K562 (cell line): ENCODE measurements around the gene CLIC5. TPM values are rescaled to one million over a fixed set of nuclear protein-coding genes. Genes with fewer than 3 reads are reported as not detected.

ENCODE experiments used
- ATAC-seq: fragments of 200-7000 bp; cut with Tn5 transposase; 3 replicates; pipeline ENCODE4 v1.9.1; 2020; ENCODE audit warnings: moderate library complexity
- BruUV-seq: library from RNA; stranded (reverse); fragments of 400-500 nt; replicated peaks from 2 replicates; lab custom pipeline; 2021; lab: Mats Ljungman, UMichigan
- CTCF ChIA-PET: fragments of 300-600 bp; formaldehyde crosslinking; extraction: SDS; loops from one replicate; lab custom pipeline; 2021; ENCODE audit warnings: low intra/inter-chr PET ratio; lab: Yijun Ruan, JAX
- POLR2A ChIA-PET: fragments of 300-600, 350-650 bp; sonication (Branson Sonifier 250); formaldehyde crosslinking; extraction: SDS; loops from one replicate; lab custom pipeline; 2021; ENCODE audit warnings: antibody characterized with exemption, inconsistent platforms; lab: Yijun Ruan, JAX
- DNase-seq, 4 experiments: peaks; one replicate each; pipeline versions ENCODE4 v3.0.0 to v3.0.0-alpha.2; 2011 to 2018; ENCODE audit warnings: low spot score in 3 of 4, mixed read lengths in 3 of 4; ENCODE audit errors: extremely low read depth in 1 of 4
- FAIRE-seq: peaks from 2 replicates; lab custom pipeline; 2011; peaks lifted over from hg19 to GRCh38; lab: Jason Lieb, UNC
- H2AFZ ChIP-seq: 2 replicates; pipeline ENCODE4 v1.6.0; 2011; ENCODE audit warnings: low read depth, low read length, control low read depth, inconsistent platforms
- H3K27ac ChIP-seq: fragments of 200-600 bp; 3 replicates; pipeline ENCODE4 v1.8.0; 2011; ENCODE audit warnings: low read depth, mild to moderate bottlenecking, control low read depth, inconsistent platforms, low read length, moderate library complexity, mixed read lengths; ENCODE audit errors: extremely low read depth
- H3K27me3 ChIP-seq, 2 experiments: fragments of 300-600 bp in 1 of 2; 2 replicates in 1 of 2; 3 replicates in 1 of 2; pipeline versions ENCODE4 v1.6.0 to v1.8.0; 2011; ENCODE audit warnings: inconsistent platforms in 2 of 2, low read length in 2 of 2, mild to moderate bottlenecking in 1 of 2, mixed read lengths in 1 of 2, moderate library complexity in 1 of 2; ENCODE audit not compliant: control insufficient read depth in 2 of 2, insufficient read depth in 2 of 2
- H3K36me3 ChIP-seq: fragments of 300-600 bp; 3 replicates; pipeline ENCODE4 v1.8.0; 2011; ENCODE audit warnings: mild to moderate bottlenecking, low read length, inconsistent platforms; ENCODE audit not compliant: control insufficient read depth, insufficient read depth
- H3K4me1 ChIP-seq, 2 experiments: fragments of 200-600 bp in 1 of 2; replicated peaks in 1 of 2; 2 replicates in 1 of 2; 3 replicates in 1 of 2; pipeline versions ENCODE4 v1.5.1 to v1.8.0; 2011; ENCODE audit warnings: inconsistent platforms in 2 of 2, low read length in 2 of 2, mild to moderate bottlenecking in 1 of 2, mixed read lengths in 1 of 2, moderate library complexity in 1 of 2; ENCODE audit not compliant: control insufficient read depth in 2 of 2, insufficient read depth in 2 of 2
- H3K4me2 ChIP-seq: 2 replicates; pipeline ENCODE4 v1.6.1; 2011; ENCODE audit warnings: low read length, control low read depth, inconsistent platforms, mixed read lengths; ENCODE audit not compliant: insufficient read depth
- H3K4me3 ChIP-seq: fragments of 200-600 bp; sonication (generic), shearing (Covaris generic); 2 replicates; pipeline ENCODE4 v1.5.1; 2016; ENCODE audit warnings: control low read depth, inconsistent platforms
- H3K79me2 ChIP-seq: fragments of 200-600 bp; 3 replicates; pipeline ENCODE4 v1.8.0; 2011; ENCODE audit warnings: low read length, inconsistent platforms; ENCODE audit not compliant: control insufficient read depth, insufficient read depth
- H3K9ac ChIP-seq, 2 experiments: 2 replicates each; pipeline versions ENCODE4 v1.6.0 to v1.6.1; 2011; ENCODE audit warnings: low read depth in 2 of 2, low read length in 2 of 2, control low read depth in 1 of 2, inconsistent platforms in 1 of 2, mild to moderate bottlenecking in 1 of 2, mixed read lengths in 1 of 2; ENCODE audit not compliant: insufficient read depth in 1 of 2
- H3K9me1 ChIP-seq: one replicate; pipeline ENCODE4 v1.6.0; 2011; ENCODE audit warnings: inconsistent platforms, mild to moderate bottlenecking, low read length, moderate library complexity; ENCODE audit not compliant: control insufficient read depth, insufficient read depth
- H3K9me3 ChIP-seq: replicated peaks from 2 replicates; pipeline ENCODE4 v1.5.1; 2011; ENCODE audit warnings: low read depth, low read length, inconsistent platforms; ENCODE audit not compliant: control insufficient read depth, insufficient read depth
- H4K20me1 ChIP-seq: replicated peaks from 2 replicates; pipeline ENCODE4 v1.6.1; 2011; ENCODE audit warnings: low read length, inconsistent platforms, mixed read lengths; ENCODE audit not compliant: control insufficient read depth, insufficient read depth
- HDAC6 ChIP-seq: IDR thresholded peaks from 2 replicates; pipeline ENCODE4 v1.6.1; 2012; ENCODE audit warnings: low read depth, mild to moderate bottlenecking, control low read depth, inconsistent platforms, low read length, moderate library complexity
- MEIS2 ChIP-seq: fragments of 450-650 bp; IDR thresholded peaks from 2 replicates; pipeline ENCODE4 v1.6.1; 2014; ENCODE audit warnings: mild to moderate bottlenecking; ENCODE audit not compliant: partially characterized antibody
- PCBP1 ChIP-seq: fragments of 200-400 bp; formaldehyde crosslinking; IDR thresholded peaks from 2 replicates; pipeline ENCODE4 v1.6.1; 2018; ENCODE audit warnings: mild to moderate bottlenecking, low read depth, low read length; ENCODE audit not compliant: poor library complexity, severe bottlenecking
- PML ChIP-seq: IDR thresholded peaks from 2 replicates; pipeline ENCODE4 v1.6.1; 2012; ENCODE audit warnings: low read length, inconsistent platforms
- POLR2AphosphoS2 ChIP-seq: IDR thresholded peaks from 2 replicates; pipeline ENCODE4 v1.6.1; 2012; ENCODE audit warnings: low read length, improper control_type of control experiment
- U2AF2 ChIP-seq: fragments of 200-400 bp; formaldehyde crosslinking; optimal IDR thresholded peaks from 2 replicates; pipeline ENCODE3; 2017; ENCODE audit warnings: low read depth, mild to moderate bottlenecking, low read length
- ZBTB1 ChIP-seq: sonication (generic); formaldehyde crosslinking; IDR thresholded peaks from 2 replicates; pipeline ENCODE4 v1.8.1; 2023; ENCODE audit warnings: missing genetic modification reagents, low read depth, mild to moderate bottlenecking, borderline replicate concordance
- ZNF24 ChIP-seq: fragments of 450-650 bp; IDR thresholded peaks from 2 replicates; pipeline ENCODE4 v1.6.1; 2016
- ZNF507 ChIP-seq: conservative IDR thresholded peaks from 2 replicates; pipeline ENCODE4 v1.6.1; 2017; ENCODE audit warnings: missing genetic modification characterization, missing compliant biosample characterization
- ZNF57 ChIP-seq: fragments of 450-650 bp; formaldehyde crosslinking; IDR thresholded peaks from 2 replicates; pipeline ENCODE4 v1.4.0; 2020; ENCODE audit warnings: mild to moderate bottlenecking, moderate library complexity
- ZNF764 ChIP-seq: fragments of 250-450 bp; sonication (Bioruptor Pico); IDR thresholded peaks from 2 replicates; pipeline ENCODE4 v1.4.0; 2020; ENCODE audit warnings: low read depth, mild to moderate bottlenecking, moderate library complexity
- WGBS: fragments of 100-300 bp; shearing (Covaris generic); methylation state at CpG from one replicate; pipeline ENCODE4 v1.1.6; 2016; ENCODE audit warnings: low coverage, mixed read lengths; ENCODE audit not compliant: insufficient coverage; ENCODE audit errors: missing lambda C conversion rate; 5-methylcytosine and 5-hydroxymethylcytosine counted together
- in situ Hi-C: fragments of 300-500 bp; cut with MboI; formaldehyde crosslinking; loops from 4 replicates; pipeline ENCODE4 v1.15.0; 2018; ENCODE audit warnings: inconsistent platforms, mixed read lengths
- intact Hi-C: fragments of 100-400 bp; cut with micrococcal nuclease; formaldehyde crosslinking; loops from 2 replicates; pipeline ENCODE4 v1.14.2; 2022
- polyA plus RNA-seq, 8 experiments: library from polyadenylated mRNA; depleted of rRNA in 4 of 8; stranded (reverse) in 5 of 8; unstranded in 3 of 8; fragments of >200 nt; fragmentation: Nextera tagmentation in 2 of 8; fragmentation: Illumina TruSeq in 1 of 8; extraction: Ambion mirVana in 2 of 8; extraction: Trizol in 1 of 8; gene quantifications; 2 replicates each; pipeline versions ENCODE4 v1.2.1 to v1.2.3, GENCODE V29; 2011 to 2014; ENCODE audit warnings: inconsistent platforms in 1 of 8, missing spikeins in 1 of 8
- total RNA-seq, 7 experiments: library from RNA; depleted of rRNA in 6 of 7; stranded (reverse); fragments of >200 nt in 6 of 7; fragmentation: Illumina TruSeq in 2 of 7; extraction: Trizol in 2 of 7; gene quantifications; 2 replicates each; pipeline versions ENCODE4 v1.2.1 to v1.2.3, GENCODE V29; 2011 to 2021; ENCODE audit warnings: low replicate concordance in 1 of 7
- TF ChIP-seq, protein P1 (sequence below): fragments of 250-450 bp; sonication (Bioruptor Pico); IDR thresholded peaks from 2 replicates; pipeline ENCODE4 v1.9.0; 2021; ENCODE audit warnings: mild to moderate bottlenecking
- TF ChIP-seq, protein P2 (sequence below): fragments of 450-650 bp; formaldehyde crosslinking; IDR thresholded peaks from 2 replicates; pipeline ENCODE4 v1.4.0; 2020; ENCODE audit warnings: mild to moderate bottlenecking, moderate library complexity

CLIC5 gene
- total and polyA plus RNA-seq, 9 of the 15 experiments (the other 6 are each of a cell fraction or from before 2014, with no cell fraction given): 0.31 TPM; not detected in 8

DNA sequence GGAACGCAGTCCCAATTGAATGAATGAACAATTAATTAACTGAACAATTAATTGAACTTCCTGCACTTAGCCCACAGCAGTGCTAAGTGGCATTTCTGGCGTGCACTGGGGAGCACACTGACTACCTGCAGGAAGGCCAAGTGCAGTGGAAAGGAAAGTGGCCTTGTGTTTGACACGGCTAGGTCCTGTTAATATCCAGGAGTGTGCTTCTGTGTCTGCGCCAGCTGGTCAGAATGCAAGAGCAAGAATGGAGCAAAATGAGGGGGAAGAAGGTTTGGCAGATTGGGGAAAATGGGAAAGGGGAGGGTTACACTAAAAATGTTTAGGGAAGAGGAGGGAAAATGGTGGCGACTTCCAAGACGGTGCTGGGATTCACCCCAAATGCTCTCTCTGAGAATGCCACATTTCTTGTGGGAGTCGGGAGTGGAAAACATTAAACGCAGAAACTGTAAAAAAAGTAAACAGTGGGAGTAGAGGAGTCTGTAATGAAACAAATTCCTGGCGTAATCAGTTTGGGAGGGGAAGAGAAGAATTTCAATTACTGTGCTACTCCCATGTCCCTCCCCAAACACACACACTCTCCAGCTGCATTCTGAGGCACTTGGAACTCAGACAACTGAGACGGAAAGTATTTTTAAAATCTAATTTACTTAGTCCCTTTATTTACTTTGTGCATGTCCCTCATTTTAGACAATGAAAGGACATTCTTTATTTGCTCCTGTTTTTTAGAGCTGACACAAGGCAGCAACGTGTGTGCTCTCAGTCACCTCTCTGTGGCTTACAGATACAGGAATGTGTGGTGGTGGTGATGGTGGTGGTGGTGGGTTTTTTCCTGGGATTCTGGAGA is 64.1 kb downstream of the CLIC5 start (continued):
- TF ChIP-seq, protein P1, sequence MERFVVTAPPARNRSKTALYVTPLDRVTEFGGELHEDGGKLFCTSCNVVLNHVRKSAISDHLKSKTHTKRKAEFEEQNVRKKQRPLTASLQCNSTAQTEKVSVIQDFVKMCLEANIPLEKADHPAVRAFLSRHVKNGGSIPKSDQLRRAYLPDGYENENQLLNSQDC: no peak

DNA sequence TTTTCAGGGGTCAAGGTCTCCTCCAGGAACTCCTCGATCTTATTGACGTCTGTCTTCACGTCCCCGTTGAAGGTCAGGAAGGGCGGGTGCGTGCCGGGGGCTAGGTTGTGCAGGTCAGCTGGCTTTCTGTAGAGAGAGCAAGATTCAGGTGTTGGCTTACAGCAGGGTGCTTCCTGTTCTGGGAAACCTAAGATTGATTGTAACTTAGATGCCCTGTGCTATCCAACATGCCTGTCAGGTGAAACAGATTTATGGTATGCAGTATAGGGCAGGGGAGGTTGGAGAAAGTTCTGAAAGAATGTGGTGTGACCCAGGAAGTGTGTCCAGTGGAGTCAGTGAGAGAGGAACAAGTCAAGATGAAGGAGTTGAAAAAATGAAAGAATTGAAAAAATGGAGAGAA is 66.4 kb downstream of the CLIC5 start:
- FAIRE-seq: peak; percentile 40
- in situ Hi-C loops: no loop called here
- POLR2A ChIA-PET: no interaction called here

More for the DNA sequence above, 66.4 kb downstream of the CLIC5 start:
- WGBS: 0% methylated on average over 7 of the region's 7 CpGs
- Histone ChIP-seq H4K20me1 (no peaks in the 10 kb centered on the region), H3K36me3 (no peaks in the 10 kb centered on the region), H3K9me1 (no peaks in the 10 kb centered on the region), H3K4me2 (no peak overlapping the region), H3K4me1 (no peaks in the 10 kb centered on the region), H3K9ac (no peak overlapping the region), H3K27ac (no peak overlapping the region), H3K9me3 (no peaks in the 10 kb centered on the region), H2AFZ (no peak overlapping the region), H3K79me2 (no peaks in the 10 kb centered on the region), H3K4me3 (no peak overlapping the region), H3K27me3 (peaks cover 0 to 5% of the 10 kb centered on the region in 2 experiments; a peak in 1 of 5 replicates)
- intact Hi-C loops: no loop called here
- no TSS peak for BruUV-seq
- CTCF ChIA-PET: no interaction called here
- DNase-seq (no peak), ATAC-seq (no peak)
- TF ChIP-seq ZNF57 (CRISPR knock-in tag): no peak
- TF ChIP-seq ZNF24: no peak
- no peak for TF ChIP-seq PML
- TF ChIP-seq HDAC6: no peak
- no peak for TF ChIP-seq ZNF507 (tag)
- TF ChIP-seq MEIS2: no peak
- TF ChIP-seq, protein P2, sequence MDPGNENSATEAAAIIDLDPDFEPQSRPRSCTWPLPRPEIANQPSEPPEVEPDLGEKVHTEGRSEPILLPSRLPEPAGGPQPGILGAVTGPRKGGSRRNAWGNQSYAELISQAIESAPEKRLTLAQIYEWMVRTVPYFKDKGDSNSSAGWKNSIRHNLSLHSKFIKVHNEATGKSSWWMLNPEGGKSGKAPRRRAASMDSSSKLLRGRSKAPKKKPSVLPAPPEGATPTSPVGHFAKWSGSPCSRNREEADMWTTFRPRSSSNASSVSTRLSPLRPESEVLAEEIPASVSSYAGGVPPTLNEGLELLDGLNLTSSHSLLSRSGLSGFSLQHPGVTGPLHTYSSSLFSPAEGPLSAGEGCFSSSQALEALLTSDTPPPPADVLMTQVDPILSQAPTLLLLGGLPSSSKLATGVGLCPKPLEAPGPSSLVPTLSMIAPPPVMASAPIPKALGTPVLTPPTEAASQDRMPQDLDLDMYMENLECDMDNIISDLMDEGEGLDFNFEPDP (CRISPR knock-in tag): no peak
- no peak for TF ChIP-seq ZNF764 (CRISPR knock-in tag)
- no peak for TF ChIP-seq POLR2AphosphoS2
- TF ChIP-seq ZBTB1 (CRISPR knock-in tag): no peak
- TF ChIP-seq PCBP1: no peak
- no peak for TF ChIP-seq U2AF2
